HepG2 (cell line): ENCODE results near the gene EPB41L1. TPM values are rescaled to one million over a fixed set of nuclear protein-coding genes. Genes with fewer than 3 reads are reported as not detected.

Experiments
- CEBPG ChIP-seq: IDR thresholded peaks from 2 replicates; pipeline ENCODE4 v1.6.1; 2016
- CHCHD3 ChIP-seq: sonication (generic); formaldehyde crosslinking; IDR thresholded peaks from 2 replicates; pipeline ENCODE4 v1.8.0; 2022; ENCODE audit warnings: mild to moderate bottlenecking, missing genetic modification reagents, moderate library complexity
- FOSL2 ChIP-seq: sonication (generic); formaldehyde crosslinking; IDR thresholded peaks from 2 replicates; pipeline ENCODE4 v1.4.0; 2020; ENCODE audit warnings: missing genetic modification reagents
- GABPB1 ChIP-seq: IDR thresholded peaks from 2 replicates; pipeline ENCODE4 v1.6.1; 2016; ENCODE audit warnings: mild to moderate bottlenecking, missing genetic modification reagents, moderate library complexity, missing compliant biosample characterization
- HDAC1 ChIP-seq: sonication (generic); formaldehyde crosslinking; IDR thresholded peaks from 2 replicates; pipeline ENCODE4 v1.5.1; 2020; ENCODE audit warnings: mild to moderate bottlenecking, missing genetic modification reagents
- KDM2A ChIP-seq: sonication (generic); formaldehyde crosslinking; IDR thresholded peaks from 2 replicates; pipeline ENCODE4 v1.4.0; 2020; ENCODE audit warnings: low read depth, missing genetic modification reagents, borderline replicate concordance
- NFIB ChIP-seq: sonication (generic); formaldehyde crosslinking; IDR thresholded peaks from 2 replicates; pipeline ENCODE4 v1.9.0; 2021; ENCODE audit warnings: missing genetic modification reagents, mild to moderate bottlenecking, borderline replicate concordance
- NKX3-1 ChIP-seq: sonication (generic); formaldehyde crosslinking; IDR thresholded peaks from 2 replicates; pipeline ENCODE4 v1.5.0; 2020; ENCODE audit warnings: missing genetic modification reagents
- RBAK ChIP-seq: sonication (generic); formaldehyde crosslinking; IDR thresholded peaks from 2 replicates; pipeline ENCODE4 v1.5.1; 2020; ENCODE audit warnings: mild to moderate bottlenecking, missing genetic modification reagents
- SKIL ChIP-seq: sonication (generic); formaldehyde crosslinking; IDR thresholded peaks from 2 replicates; pipeline ENCODE4 v1.8.0; 2022; ENCODE audit warnings: missing genetic modification reagents, mild to moderate bottlenecking, moderate library complexity, borderline replicate concordance
- SOX5 ChIP-seq: IDR thresholded peaks from 2 replicates; pipeline ENCODE4 v1.6.1; 2016; ENCODE audit warnings: borderline replicate concordance
- SP140L ChIP-seq: sonication (generic); formaldehyde crosslinking; IDR thresholded peaks from 2 replicates; pipeline ENCODE4 v1.4.0; 2020; ENCODE audit warnings: missing genetic modification reagents, borderline replicate concordance
- ZBTB7A ChIP-seq: sonication (generic); formaldehyde crosslinking; IDR thresholded peaks from 2 replicates; pipeline ENCODE4 v1.8.0; 2022; ENCODE audit warnings: mild to moderate bottlenecking, missing genetic modification reagents
- ZGPAT ChIP-seq: IDR thresholded peaks from 2 replicates; pipeline ENCODE4 v1.6.1; 2016; ENCODE audit warnings: mild to moderate bottlenecking
- ZHX1 ChIP-seq: sonication (generic); formaldehyde crosslinking; IDR thresholded peaks from 2 replicates; pipeline ENCODE4 v1.8.1; 2022; ENCODE audit warnings: low read depth, mild to moderate bottlenecking, missing genetic modification reagents
- ZNF121 ChIP-seq: sonication (generic); formaldehyde crosslinking; IDR thresholded peaks from 2 replicates; pipeline ENCODE4 v1.5.0; 2020; ENCODE audit warnings: mild to moderate bottlenecking, missing genetic modification reagents
- ZNF143 ChIP-seq: sonication (generic); formaldehyde crosslinking; IDR thresholded peaks from 2 replicates; pipeline ENCODE4 v1.4.0; 2020; ENCODE audit warnings: missing genetic modification reagents
- ZNF253 ChIP-seq: sonication (generic); formaldehyde crosslinking; IDR thresholded peaks from 2 replicates; pipeline ENCODE4 v1.8.0; 2022; ENCODE audit warnings: mild to moderate bottlenecking, missing genetic modification reagents, borderline replicate concordance
- ZNF335 ChIP-seq: sonication (generic); formaldehyde crosslinking; IDR thresholded peaks from 2 replicates; pipeline ENCODE4 v1.4.0; 2020; ENCODE audit warnings: missing genetic modification reagents
- ZNF501 ChIP-seq: sonication (generic); formaldehyde crosslinking; IDR thresholded peaks from 2 replicates; pipeline ENCODE4 v1.5.1; 2020; ENCODE audit warnings: mild to moderate bottlenecking, moderate library complexity, missing genetic modification reagents
- ZNF629 ChIP-seq: sonication (generic); formaldehyde crosslinking; conservative IDR thresholded peaks from 2 replicates; pipeline ENCODE4 v1.5.0; 2020; ENCODE audit warnings: missing genetic modification reagents
- ZNF670 ChIP-seq: sonication (generic); formaldehyde crosslinking; IDR thresholded peaks from 2 replicates; pipeline ENCODE4 v1.8.0; 2022; ENCODE audit warnings: mild to moderate bottlenecking, missing genetic modification reagents, borderline replicate concordance
- ZNF713 ChIP-seq: sonication (generic); formaldehyde crosslinking; IDR thresholded peaks from 2 replicates; pipeline ENCODE4 v1.4.0; 2020; ENCODE audit warnings: mild to moderate bottlenecking, missing genetic modification reagents
- ZNF780A ChIP-seq: sonication (generic); formaldehyde crosslinking; IDR thresholded peaks from 2 replicates; pipeline ENCODE4 v1.8.0; 2022; ENCODE audit warnings: mild to moderate bottlenecking, missing genetic modification reagents, moderate library complexity
- ZNF839 ChIP-seq: sonication (generic); formaldehyde crosslinking; IDR thresholded peaks from 2 replicates; pipeline ENCODE4 v1.4.0; 2020; ENCODE audit warnings: missing genetic modification reagents, mild to moderate bottlenecking, borderline replicate concordance
- polyA plus RNA-seq, 8 experiments: library from polyadenylated mRNA; depleted of rRNA in 3 of 8; stranded (reverse) in 7 of 8; unstranded in 1 of 8; fragments of >200 nt; fragmentation: Illumina TruSeq in 4 of 8; extraction: Trizol in 4 of 8; gene quantifications; 2 replicates each; pipeline versions ENCODE4 v1.2.1 to v1.2.3, GENCODE V29; 2011 to 2016; ENCODE audit warnings: low read depth in 4 of 8, missing spikeins in 1 of 8, mixed read lengths in 1 of 8; ENCODE audit not compliant: insufficient read depth in 1 of 8
- total RNA-seq, 5 experiments: library from RNA; depleted of rRNA; stranded (reverse); fragments of >200 nt; fragmentation: Illumina TruSeq; extraction: Trizol; gene quantifications; 2 replicates each; pipeline ENCODE4 v1.2.3, GENCODE V29; 2016; ENCODE audit warnings: low read depth in 1 of 5

The EPB41L1 gene
- total and polyA plus RNA-seq, 2 of the 13 experiments (the other 11 are each of a cell fraction or from before 2014, with no cell fraction given): 16.7 to 39.0 TPM

- TF ChIP-seq NKX3-1 (0 out of 2 replicates have a peak, but pooled peaks have one; percentile 3), ZNF121 (no peak), NFIB (CRISPR knock-in tag) (0 out of 2 replicates have a peak, but pooled peaks have one; percentile 15), ZHX1 (peak; percentile 61; the same call in 1 of the 2 replicates), ZNF839 (CRISPR knock-in tag) (peak; percentile 33; the same call in 1 of the 2 replicates), ZNF629 (CRISPR knock-in tag) (peak; percentile 99), ZNF780A (peak; percentile 63; the same call in 1 of the 2 replicates), CEBPG (CRISPR knock-in tag) (peak; percentile 94), ZNF670 (CRISPR knock-in tag) (no peak), SOX5 (CRISPR knock-in tag) (0 out of 2 replicates have a peak, but pooled peaks have one; percentile 13), HDAC1 (peak; percentile 38; the same call in 1 of the 2 replicates), ZNF335 (peak; percentile 58; the same call in 1 of the 2 replicates), GABPB1 (CRISPR knock-in tag) (peak; percentile 73), RBAK (CRISPR knock-in tag) (0 out of 2 replicates have a peak, but pooled peaks have one; percentile 38), KDM2A (CRISPR knock-in tag) (peak; percentile 49; the same call in 1 of the 2 replicates), ZNF253 (CRISPR knock-in tag) (0 out of 2 replicates have a peak, but pooled peaks have one; percentile 16), ZNF143 (0 out of 2 replicates have a peak, but pooled peaks have one; percentile 35), ZNF501 (CRISPR knock-in tag) (peak; percentile 10), ZBTB7A (CRISPR knock-in tag) (peak; percentile 37), ZNF713 (CRISPR knock-in tag) (0 out of 2 replicates have a peak, but pooled peaks have one; percentile 18), ZGPAT (CRISPR knock-in tag) (peak; percentile 57), FOSL2 (peak; percentile 92), SP140L (0 out of 2 replicates have a peak, but pooled peaks have one; percentile 17), SKIL (CRISPR knock-in tag) (peak; percentile 57), CHCHD3 (CRISPR knock-in tag) (0 out of 2 replicates have a peak, but pooled peaks have one; percentile 78)
Measured at GRCh38 chr20:36181934-36182603, 27.5 kb downstream of the EPB41L1 start (continued).
